NCI-H460 (cell line): ENCODE results near the gene NAA35. TPM values are rescaled to one million over a fixed set of nuclear protein-coding genes. Genes with fewer than 3 reads are reported as not detected.
A peak's percentile ranks its signal among the peaks of the same experiment; 100 is the strongest.
"Not testable (repeated sequence)": the region's sequence is repeated elsewhere in the genome, so short reads cannot be mapped to it uniquely, and the experiment has no call there.

Experiments used
- DNase-seq: peaks from one replicate; pipeline ENCODE4 v3.0.0-alpha.2; 2016; ENCODE audit warnings: low read depth; ENCODE audit errors: extremely low read depth
- total RNA-seq: library from RNA; depleted of rRNA; stranded (reverse); fragments of >200 nt; shearing (Covaris generic); gene quantifications from 2 replicates; pipeline ENCODE4 v1.2.3, GENCODE V29; 2014

The NAA35 gene
- total RNA-seq, 1 experiment from 2014 or later: 32.8 TPM

GRCh38 chr9:85943757-85944430, 2.9 kb downstream of the NAA35 start:
- DNase-seq: no peak

- no peak for DNase-seq
Measured at GRCh38 chr9:85944672-85945071, 3.7 kb downstream of the NAA35 start.

GRCh38 chr9:85949586-85950335, 8.8 kb downstream of the NAA35 start:
- DNase-seq: no peak

- no peak for DNase-seq
Measured at GRCh38 chr9:85959955-85960354, 19.0 kb downstream of the NAA35 start.

GRCh38 chr9:85960688-85961093, 19.7 kb downstream of the NAA35 start:
- peak; percentile 23 for DNase-seq

- DNase-seq: no peak
Measured at GRCh38 chr9:85964526-85964925, 23.6 kb downstream of the NAA35 start.

- no peak for DNase-seq
Measured at GRCh38 chr9:85964949-85965348, 24.0 kb downstream of the NAA35 start.

GRCh38 chr9:85969727-85970126, 28.8 kb downstream of the NAA35 start:
- DNase-seq: no peak

- no peak for DNase-seq
Measured at GRCh38 chr9:85971731-85972130, 30.8 kb downstream of the NAA35 start.

- no peak for DNase-seq
Measured at GRCh38 chr9:85973238-85973637, 32.3 kb downstream of the NAA35 start.

- not testable (repeated sequence) for DNase-seq
Measured at GRCh38 chr9:85974055-85974547, 33.2 kb downstream of the NAA35 start.

GRCh38 chr9:85978496-85978895, 37.5 kb downstream of the NAA35 start:
- DNase-seq: no peak

GRCh38 chr9:85981369-85981768, 40.4 kb downstream of the NAA35 start:
- no peak for DNase-seq

GRCh38 chr9:85984457-85984856, 43.5 kb downstream of the NAA35 start:
- DNase-seq: no peak

GRCh38 chr9:85987236-85987635, 46.3 kb downstream of the NAA35 start:
- DNase-seq: no peak

GRCh38 chr9:85994191-85994590, 53.2 kb downstream of the NAA35 start:
- no peak for DNase-seq

- no peak for DNase-seq
Measured at GRCh38 chr9:85995097-85995496, 54.2 kb downstream of the NAA35 start.

- no peak for DNase-seq
Measured at GRCh38 chr9:85995599-85995998, 54.7 kb downstream of the NAA35 start.

- DNase-seq: no peak
Measured at GRCh38 chr9:86005253-86005775, 64.4 kb downstream of the NAA35 start.

GRCh38 chr9:86009133-86009532, 68.2 kb downstream of the NAA35 start:
- no peak for DNase-seq

- DNase-seq: no peak
Measured at GRCh38 chr9:86020731-86021130, 79.8 kb downstream of the NAA35 start.

- DNase-seq: no peak
Measured at GRCh38 chr9:86021166-86021565, 80.2 kb downstream of the NAA35 start.
